Measurements from ENCODE around the gene KRTAP12-4. TPM values are rescaled to one million over a fixed set of nuclear protein-coding genes. Genes with fewer than 3 reads are reported as not detected.
"Not testable (repeated sequence)": the region's sequence is repeated elsewhere in the genome, so short reads cannot be mapped to it uniquely, and the experiment has no call there.

KRTAP12-4 gene
- total and polyA plus RNA-seq, 9 donors: not detected

DNA sequence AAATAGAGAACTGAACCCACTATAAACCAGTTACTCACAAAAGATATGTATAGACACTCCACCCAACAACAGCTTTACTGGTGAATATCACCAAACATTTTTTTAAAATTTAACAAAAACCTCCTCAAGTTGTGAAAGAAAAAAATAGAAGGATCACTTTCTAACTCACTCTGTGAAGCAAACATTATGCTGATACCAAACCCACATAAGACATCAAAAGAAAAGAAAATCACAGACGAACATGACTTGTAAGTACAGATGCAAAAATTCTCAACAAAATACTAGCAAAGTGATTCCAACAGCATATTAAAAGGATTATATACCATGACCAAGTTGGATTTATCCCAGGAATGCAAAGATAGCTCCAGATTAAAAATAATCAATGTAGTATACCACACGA, 37.2 kb upstream of the KRTAP12-4 start:
- intact Hi-C loops (cut with DNase I): no loop called here
- 42 to 58% (median 53%) methylated on average over 2 of the region's 2 CpGs for WGBS, 3 donors
- H3K4me3 ChIP-seq: no peak overlapping the region
- DNase-seq: no peak
- TF ChIP-seq, protein P1, sequence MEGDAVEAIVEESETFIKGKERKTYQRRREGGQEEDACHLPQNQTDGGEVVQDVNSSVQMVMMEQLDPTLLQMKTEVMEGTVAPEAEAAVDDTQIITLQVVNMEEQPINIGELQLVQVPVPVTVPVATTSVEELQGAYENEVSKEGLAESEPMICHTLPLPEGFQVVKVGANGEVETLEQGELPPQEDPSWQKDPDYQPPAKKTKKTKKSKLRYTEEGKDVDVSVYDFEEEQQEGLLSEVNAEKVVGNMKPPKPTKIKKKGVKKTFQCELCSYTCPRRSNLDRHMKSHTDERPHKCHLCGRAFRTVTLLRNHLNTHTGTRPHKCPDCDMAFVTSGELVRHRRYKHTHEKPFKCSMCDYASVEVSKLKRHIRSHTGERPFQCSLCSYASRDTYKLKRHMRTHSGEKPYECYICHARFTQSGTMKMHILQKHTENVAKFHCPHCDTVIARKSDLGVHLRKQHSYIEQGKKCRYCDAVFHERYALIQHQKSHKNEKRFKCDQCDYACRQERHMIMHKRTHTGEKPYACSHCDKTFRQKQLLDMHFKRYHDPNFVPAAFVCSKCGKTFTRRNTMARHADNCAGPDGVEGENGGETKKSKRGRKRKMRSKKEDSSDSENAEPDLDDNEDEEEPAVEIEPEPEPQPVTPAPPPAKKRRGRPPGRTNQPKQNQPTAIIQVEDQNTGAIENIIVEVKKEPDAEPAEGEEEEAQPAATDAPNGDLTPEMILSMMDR (IDR thresholded peaks at IDR 0.05): no peak
- TF ChIP-seq EP300 (IDR thresholded peaks at IDR 0.05) (no peak), POLR2A (IDR thresholded peaks at IDR 0.05) (no peak)
- H3K36me3 ChIP-seq: no peaks in the 10 kb centered on the region
- H3K9me3 ChIP-seq: no peaks in the 10 kb centered on the region
- no peaks in the 10 kb centered on the region for H3K27me3 ChIP-seq
- no peak overlapping the region for H3K27ac ChIP-seq
- H3K4me1 ChIP-seq (ENCODE audit: insufficient read depth): no peaks in the 10 kb centered on the region

DNA sequence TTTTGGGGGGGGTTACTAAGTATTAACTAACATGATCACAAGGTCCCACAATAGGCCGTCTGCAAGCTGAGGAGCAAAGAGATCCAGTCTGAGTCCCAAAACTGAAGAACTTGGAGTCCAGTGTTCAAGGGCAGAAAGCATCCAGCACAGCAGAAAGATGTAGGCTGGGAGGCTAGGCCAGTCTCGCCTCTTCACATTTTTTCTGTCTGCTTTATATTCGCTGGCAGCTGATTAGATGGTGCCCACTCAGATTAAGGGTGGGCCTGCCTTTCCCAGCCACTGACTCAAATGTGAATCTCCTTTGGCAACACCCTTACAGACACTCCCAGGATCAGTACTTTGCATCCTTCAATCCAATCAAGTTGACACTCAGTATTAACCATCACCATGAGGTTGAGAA, 35.3 kb upstream of the KRTAP12-4 start:
- H3K36me3 ChIP-seq; H3K4me1 ChIP-seq (ENCODE audit: insufficient read depth); H3K9me3 ChIP-seq; intact Hi-C loops (cut with DNase I); H3K4me3 ChIP-seq; H3K27me3 ChIP-seq; DNase-seq; H3K27ac ChIP-seq: not testable (repeated sequence)
- WGBS, 3 donors: 75 to 86% (median 81%) methylated on average over 3 of the region's 3 CpGs

DNA sequence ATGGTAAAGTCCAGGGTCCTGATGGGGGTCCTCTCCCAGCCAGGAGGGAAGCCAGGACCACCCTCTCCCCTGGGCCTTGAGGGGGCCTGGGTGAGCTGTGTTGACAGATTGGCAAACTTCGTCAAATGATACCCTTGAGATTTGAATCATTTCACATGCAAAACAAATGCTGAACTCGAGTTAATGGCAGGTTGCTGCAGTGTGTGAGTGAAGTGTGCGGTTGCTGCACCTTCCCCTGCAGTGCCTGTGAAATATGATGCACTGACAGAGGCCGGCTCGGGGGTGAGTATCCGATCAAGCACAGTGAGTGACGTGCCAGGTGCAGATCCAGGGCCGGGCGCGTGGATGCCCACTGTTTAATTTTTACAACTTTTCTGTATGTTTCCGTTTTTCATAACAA, 33.2 kb upstream of the KRTAP12-4 start:
- intact Hi-C loops (cut with DNase I): no loop called here
- no peaks in the 10 kb centered on the region for H3K9me3 ChIP-seq
- H3K27ac ChIP-seq: no peak overlapping the region
- TF ChIP-seq POLR2A (IDR thresholded peaks at IDR 0.05) (no peak), EP300 (IDR thresholded peaks at IDR 0.05) (no peak)
- TF ChIP-seq, protein P1 (IDR thresholded peaks at IDR 0.05): no peak
- no peaks in the 10 kb centered on the region for H3K36me3 ChIP-seq
- no peak overlapping the region for H3K4me3 ChIP-seq
- 17 to 33% (median 24%) methylated on average over 11 of the region's 11 CpGs for WGBS, 3 donors
- DNase-seq: no peak
- H3K27me3 ChIP-seq: no peaks in the 10 kb centered on the region
- H3K4me1 ChIP-seq (ENCODE audit: insufficient read depth): no peaks in the 10 kb centered on the region

DNA sequence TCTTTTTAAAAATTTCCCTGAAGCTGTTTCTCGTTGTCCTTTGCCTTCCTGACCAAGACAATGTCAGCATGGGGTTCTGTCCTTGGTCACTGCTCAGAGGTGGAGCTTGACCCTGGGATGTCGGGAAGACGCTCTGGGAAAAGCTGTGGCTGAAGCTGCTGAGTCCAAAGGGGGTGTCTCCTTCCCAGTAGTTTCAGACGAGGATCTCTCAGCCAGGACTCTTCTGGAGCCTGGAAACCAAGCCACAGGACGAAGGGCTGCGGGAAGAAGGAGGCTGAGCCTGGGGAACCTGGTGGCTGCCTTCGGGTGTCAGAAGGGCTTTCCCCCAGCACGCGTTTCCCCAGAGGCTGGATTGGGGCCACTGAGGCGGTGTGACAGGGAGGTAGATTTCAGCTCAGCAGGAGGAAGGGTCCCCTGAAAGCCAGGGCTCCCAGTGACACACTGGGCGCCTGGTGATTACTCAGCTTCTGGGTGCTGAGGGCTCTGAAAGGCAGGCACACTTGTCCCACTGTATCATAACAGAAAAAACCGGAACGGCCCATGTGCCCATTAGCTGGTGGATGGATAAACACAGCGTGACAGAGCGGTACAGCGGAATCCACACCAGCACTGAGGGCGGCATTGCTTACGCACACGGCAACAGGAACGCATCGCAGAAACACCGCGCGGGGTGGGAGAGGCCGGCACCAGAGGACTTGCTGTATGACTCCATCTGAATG, 32.5 kb upstream of the KRTAP12-4 start:
- intact Hi-C loops (cut with DNase I): no loop called here
- no peak for DNase-seq
- no peak overlapping the region for H3K27ac ChIP-seq
- H3K4me1 ChIP-seq (ENCODE audit: insufficient read depth): no peaks in the 10 kb centered on the region
- TF ChIP-seq, protein P1 (IDR thresholded peaks at IDR 0.05): no peak
- no peak for TF ChIP-seq POLR2A (IDR thresholded peaks at IDR 0.05)
- no peak for TF ChIP-seq EP300 (IDR thresholded peaks at IDR 0.05)
- no peaks in the 10 kb centered on the region for H3K9me3 ChIP-seq
- no peaks in the 10 kb centered on the region for H3K27me3 ChIP-seq
- H3K4me3 ChIP-seq: no peak overlapping the region
- 67 to 71% (median 68%) methylated on average over 25 of the region's 25 CpGs for WGBS, 3 donors
- no peaks in the 10 kb centered on the region for H3K36me3 ChIP-seq

DNA sequence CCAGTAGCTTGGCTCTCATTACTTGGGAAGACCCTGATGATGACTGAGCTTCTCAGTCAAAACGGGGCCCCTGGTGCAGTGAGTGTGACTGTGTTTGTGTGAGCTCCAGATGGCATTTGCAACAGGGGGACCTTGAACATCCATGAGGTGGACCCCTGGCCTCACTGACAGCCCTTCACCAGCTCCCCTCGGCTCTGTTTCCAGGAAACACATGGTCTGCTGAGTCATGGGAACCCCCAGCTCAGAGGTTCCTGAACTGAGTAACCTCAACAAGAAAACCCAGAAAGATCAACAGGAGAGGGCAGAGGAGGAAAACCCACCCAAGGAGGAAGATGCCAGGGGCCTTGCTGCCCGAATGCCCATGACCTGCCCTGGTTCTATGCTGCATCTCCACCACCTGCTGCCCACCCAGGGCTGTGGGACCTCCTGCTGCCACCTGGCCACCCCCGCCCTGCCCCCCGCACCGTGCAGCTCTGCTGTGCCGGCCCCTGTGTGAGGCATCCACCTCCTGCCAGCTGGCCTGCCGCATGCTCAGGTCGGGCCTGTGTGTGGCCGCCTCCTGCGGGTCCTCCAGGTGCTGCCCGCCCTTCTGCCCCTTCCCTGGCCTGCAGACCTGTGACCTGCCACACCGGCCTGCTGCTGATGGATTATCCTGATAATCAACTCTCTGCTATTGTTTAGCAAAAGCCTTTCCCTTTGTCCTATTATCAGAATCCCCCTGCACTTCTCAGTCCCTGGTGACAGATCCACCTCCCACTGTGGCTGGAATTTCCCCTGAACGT, 31.7 kb upstream of the KRTAP12-4 start:
- no peak for DNase-seq
- H3K27me3 ChIP-seq: no peaks in the 10 kb centered on the region
- no peaks in the 10 kb centered on the region for H3K9me3 ChIP-seq
- TF ChIP-seq, protein P1 (IDR thresholded peaks at IDR 0.05): no peak
- no peak for TF ChIP-seq EP300 (IDR thresholded peaks at IDR 0.05)
- no peak for TF ChIP-seq POLR2A (IDR thresholded peaks at IDR 0.05)
- H3K4me1 ChIP-seq (ENCODE audit: insufficient read depth): no peaks in the 10 kb centered on the region
- 34 to 42% (median 37%) methylated on average over 13 to 14 of the region's 14 CpGs for WGBS, 3 donors
- no peak overlapping the region for H3K4me3 ChIP-seq
- H3K27ac ChIP-seq: no peak overlapping the region
- intact Hi-C loops (cut with DNase I): no loop called here
- no peaks in the 10 kb centered on the region for H3K36me3 ChIP-seq

DNA sequence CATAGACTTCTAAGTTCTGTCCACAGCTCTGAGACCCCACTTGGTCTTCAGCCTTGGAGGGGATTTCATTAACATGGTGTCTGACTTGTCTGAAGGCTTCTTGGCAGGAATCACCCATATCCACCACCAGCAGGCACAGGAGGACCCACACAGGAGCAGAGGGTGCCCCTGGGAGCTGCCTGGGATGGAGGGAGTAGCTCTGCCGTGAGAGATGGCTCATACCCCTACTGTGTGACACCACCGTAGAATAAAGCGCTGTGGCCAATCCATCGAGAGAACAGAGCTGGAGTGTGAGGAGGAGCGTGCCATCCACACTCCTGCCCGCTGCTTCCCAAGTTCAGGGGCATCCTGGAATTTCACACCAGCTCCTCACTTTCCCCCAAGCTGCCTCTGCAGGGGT, 30.6 kb upstream of the KRTAP12-4 start:
- H3K27me3 ChIP-seq; intact Hi-C loops (cut with DNase I); DNase-seq; H3K36me3 ChIP-seq; H3K4me1 ChIP-seq (ENCODE audit: insufficient read depth); H3K4me3 ChIP-seq; H3K9me3 ChIP-seq; H3K27ac ChIP-seq: not testable (repeated sequence)
- 84 to 92% (median 90%) methylated on average over 6 of the region's 6 CpGs for WGBS, 3 donors
